HG03025 (cell line): ENCODE results near the gene SHD.
A peak's percentile ranks its signal among the peaks of the same experiment; 100 is the strongest.
"Not testable (repeated sequence)": the region's sequence is repeated elsewhere in the genome, so short reads cannot be mapped to it uniquely, and the experiment has no call there.

Experiments
- ATAC-seq: cut with Tn5 transposase; IDR thresholded peaks from one replicate; pipeline ENCODE4 v1.9.1; 2021; ENCODE audit warnings: mild to moderate bottlenecking, moderate library complexity; ENCODE audit not compliant: unreplicated experiment, low FRiP score

The SHD gene

DNA sequence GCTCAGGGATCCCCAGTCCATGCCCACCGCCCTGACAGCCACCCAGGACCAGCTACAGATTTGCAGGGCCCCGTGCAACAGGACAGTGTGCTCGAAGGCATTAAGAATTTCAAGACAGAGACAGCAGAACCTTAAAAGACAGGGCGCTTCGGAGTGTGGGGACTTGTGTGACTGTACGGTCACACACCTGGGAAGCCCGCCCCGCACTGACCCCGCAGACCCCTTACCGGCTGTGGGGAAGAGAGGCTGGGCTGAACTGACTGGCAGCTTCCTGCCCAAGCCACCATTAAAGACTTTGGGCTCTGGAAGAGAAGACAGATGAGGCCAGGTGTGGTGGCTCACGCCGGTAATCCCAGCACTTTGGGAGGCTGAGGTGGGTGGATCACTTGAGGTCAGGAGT, 45.2 kb downstream of the SHD start:
- ATAC-seq = no peak

- no peak for ATAC-seq
Observed at GRCh38 chr19:4326215-4326836, 47.3 kb downstream of the SHD start.

GRCh38 chr19:4326837-4327251, 47.8 kb downstream of the SHD start:
- ATAC-seq = no peak

- ATAC-seq = peak; percentile 8
Observed at GRCh38 chr19:4327252-4327876, 48.3 kb downstream of the SHD start.

GRCh38 chr19:4327877-4328242, 48.8 kb downstream of the SHD start:
- peak; percentile 5 for ATAC-seq

- peak; percentile 60 for ATAC-seq
Observed at GRCh38 chr19:4328243-4328990, 49.4 kb downstream of the SHD start.

GRCh38 chr19:4328991-4329681, 50.1 kb downstream of the SHD start:
- not testable (repeated sequence) for ATAC-seq

- ATAC-seq = no peak
Observed at GRCh38 chr19:4329858-4330257, 50.8 kb downstream of the SHD start.

DNA sequence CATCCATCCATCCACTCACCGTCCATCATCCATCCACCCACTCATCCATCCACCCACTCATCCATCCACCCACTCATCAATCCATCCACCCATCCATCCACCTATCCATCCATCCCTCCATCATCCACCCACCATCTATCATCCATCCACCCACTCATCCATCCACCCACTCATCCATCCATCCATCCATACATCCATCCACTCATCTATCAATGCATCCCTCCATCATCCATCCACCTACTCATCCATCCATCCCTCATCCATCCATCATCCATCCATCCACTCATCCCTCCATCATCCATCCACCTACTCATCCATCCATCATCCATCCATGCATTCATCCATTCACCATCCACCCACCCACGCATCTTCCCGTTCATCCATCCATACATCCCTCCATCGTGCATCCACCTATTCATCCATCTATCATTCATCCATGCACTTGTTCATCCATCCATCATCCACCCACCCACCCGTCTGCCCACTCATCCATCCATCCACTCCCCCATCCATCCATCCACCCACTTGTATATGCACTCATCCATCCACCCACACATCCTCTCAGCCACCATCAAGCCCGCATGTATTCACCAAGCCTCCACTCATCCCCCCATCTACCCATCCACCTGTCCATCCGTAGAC, 56.0 kb downstream of the SHD start:
- ATAC-seq = no peak

- no peak for ATAC-seq
Observed at GRCh38 chr19:4337906-4338440, 58.9 kb downstream of the SHD start.

DNA sequence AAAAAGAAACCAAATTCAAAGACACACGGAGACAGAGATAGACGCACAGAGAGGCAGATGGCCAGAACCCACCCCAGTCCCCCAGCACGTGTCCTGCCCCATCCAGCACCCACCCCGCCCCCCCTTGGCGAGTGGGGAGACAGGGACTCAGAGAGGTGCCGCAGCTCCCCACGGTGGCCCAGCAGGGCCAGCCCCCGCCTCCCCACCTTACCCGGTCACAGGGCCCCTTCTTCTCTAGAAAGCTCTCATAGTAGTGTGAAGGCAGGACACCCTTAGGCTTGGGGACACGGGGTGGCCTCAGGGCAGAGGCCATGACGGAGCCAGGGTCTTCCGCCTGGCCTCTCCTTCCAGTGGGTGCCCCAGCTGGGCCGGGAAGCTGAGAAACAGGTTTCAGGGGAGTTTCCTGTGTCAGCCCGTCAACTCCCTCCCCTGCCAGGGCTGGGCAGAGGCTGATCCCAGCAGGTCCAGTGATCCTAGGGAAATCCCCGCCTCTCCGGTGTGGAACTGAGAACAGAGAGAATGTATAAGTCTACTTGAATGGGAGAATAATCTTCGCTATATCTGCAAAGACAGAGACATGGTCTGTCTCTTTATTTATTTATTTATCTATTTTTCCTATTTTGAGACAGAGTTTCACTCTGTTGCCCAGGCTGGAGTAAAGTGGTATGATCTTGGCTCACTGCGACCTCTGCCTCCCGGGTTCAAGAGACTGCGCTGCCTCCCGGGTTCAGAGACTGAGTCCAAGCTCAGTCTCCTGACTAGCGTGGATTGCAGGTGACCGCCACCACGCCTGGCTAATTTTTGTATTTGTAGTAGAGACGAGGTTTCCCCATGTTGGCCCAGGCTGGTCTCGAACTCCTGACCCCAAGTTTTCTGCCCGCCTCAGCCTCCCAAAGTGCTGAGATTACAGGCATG, 59.6 kb downstream of the SHD start, which contains the start of gene STAP2:
Gene STAP2 (minus strand): TSS at position 387 of the 915 bp plus-strand sequence. CDS start 74 bp downstream, at position 313.
- no peak for ATAC-seq
